OCI-M2 (cell line): ENCODE measurements around the gene CUL3.
"Not testable (repeated sequence)": the region's sequence is repeated elsewhere in the genome, so short reads cannot be mapped to it uniquely, and the experiment has no call there.

Source experiments
- DNase-seq: peaks from one replicate; lab custom pipeline; 2025; ENCODE audit not compliant: unreplicated experiment; lab: John Stamatoyannopoulos, UW

CUL3 gene

GRCh38 chr2:224583033-224583432, 2.1 kb downstream of the CUL3 start:
- DNase-seq, result not testable (repeated sequence)

DNA sequence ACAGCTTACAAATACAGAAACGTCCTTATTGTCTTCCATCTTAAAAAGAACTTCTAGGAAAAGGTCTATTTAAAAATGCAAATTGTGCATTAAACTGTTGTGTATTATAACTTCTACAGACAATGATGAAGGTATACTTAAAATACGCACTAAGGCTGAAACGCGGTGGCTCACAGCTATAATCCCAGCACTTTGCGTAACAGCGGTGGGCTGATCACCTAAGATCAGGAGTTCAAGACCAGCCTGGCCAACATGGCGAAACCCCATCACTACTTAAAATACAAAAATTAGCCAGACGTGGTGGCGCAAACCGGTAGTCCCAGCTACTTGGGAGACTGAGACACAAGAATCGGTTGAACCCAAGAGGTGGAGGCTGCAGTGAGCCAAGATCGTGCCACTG, 4.9 kb downstream of the CUL3 start:
- DNase-seq, result no peak

GRCh38 chr2:224579411-224579810, 5.8 kb downstream of the CUL3 start:
- no peak for DNase-seq

- no peak for DNase-seq
Measured at GRCh38 chr2:224577541-224577940, 7.6 kb downstream of the CUL3 start.

- no peak for DNase-seq
Measured at GRCh38 chr2:224576088-224576715, 9.0 kb downstream of the CUL3 start.

DNA sequence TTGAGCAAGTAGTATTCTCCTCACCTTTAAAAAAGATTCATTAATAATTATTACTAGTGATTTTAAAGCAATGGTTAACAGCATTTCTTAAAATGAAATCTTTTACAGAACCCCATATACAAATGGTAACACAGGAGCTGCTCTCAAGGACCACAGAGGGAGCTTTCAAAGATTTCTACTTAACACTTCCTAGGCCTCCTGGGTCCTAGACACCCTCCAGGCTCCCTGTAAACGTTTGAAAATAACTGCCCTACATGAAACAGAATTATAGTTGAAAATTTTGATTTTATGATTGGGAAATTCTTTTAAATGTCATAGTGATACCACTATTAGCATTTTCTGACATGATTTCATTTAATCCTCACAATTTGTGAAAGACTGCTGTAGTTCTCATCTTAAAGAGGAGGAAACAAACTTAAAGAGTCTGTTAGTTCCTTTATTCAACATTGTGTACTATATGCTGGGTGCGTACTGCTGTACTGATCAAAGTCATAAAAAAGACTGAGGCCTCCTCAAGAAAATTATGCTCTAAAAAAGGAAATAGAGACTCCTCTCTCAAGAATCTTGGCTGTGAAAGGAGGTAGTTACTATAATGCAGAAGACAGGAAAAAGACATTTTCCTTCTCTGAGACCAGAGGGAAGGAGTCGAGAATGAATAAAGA, 10.6 kb downstream of the CUL3 start:
- DNase-seq, result no peak

- DNase-seq, result no peak
Measured at GRCh38 chr2:224573724-224574123, 11.4 kb downstream of the CUL3 start.

DNA sequence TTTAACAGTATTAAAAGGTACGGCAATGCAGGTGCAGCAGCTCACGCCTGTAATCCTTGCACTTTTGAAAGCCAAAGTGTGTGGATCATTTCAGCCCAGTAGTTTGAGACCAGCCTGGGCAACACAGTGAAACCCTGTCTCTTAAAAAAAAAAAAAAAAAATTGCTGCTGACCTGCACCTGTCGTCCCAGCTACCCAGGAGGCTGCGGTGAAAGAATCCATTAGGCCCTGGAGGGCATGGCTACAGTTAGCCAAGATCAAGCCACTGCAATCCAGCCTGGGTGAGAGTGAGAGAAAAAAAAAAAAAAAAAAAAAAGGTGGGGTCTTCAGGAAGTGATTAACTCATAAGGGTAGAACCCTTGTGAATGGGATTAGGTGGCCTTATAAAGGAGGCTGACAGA, 12.8 kb downstream of the CUL3 start:
- no peak for DNase-seq

GRCh38 chr2:224570328-224570993, 14.7 kb downstream of the CUL3 start:
- no peak for DNase-seq

- DNase-seq, result no peak
Measured at GRCh38 chr2:224569654-224570053, 15.5 kb downstream of the CUL3 start.

- DNase-seq, result no peak
Measured at GRCh38 chr2:224565452-224566035, 19.6 kb downstream of the CUL3 start.

DNA sequence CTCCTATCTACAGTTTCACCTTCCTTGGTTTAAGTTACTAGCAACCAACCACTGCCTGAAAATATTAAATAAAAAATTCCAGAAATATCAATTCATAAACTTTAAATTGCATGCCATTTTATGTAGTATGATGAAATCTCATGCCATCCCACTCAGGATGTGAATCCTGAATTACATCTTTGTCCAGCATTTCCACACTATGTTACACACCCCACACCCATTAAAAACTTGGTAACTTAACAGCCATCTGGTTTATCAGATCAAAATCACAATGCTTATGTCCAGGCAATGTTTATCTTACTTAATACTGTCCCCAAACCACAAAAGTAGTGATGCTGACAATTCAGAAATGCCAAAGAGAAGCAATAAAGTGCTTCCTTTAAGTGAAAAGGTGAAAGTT, 21.6 kb downstream of the CUL3 start:
- no peak for DNase-seq

- DNase-seq, result no peak
Measured at GRCh38 chr2:224562831-224563230, 22.3 kb downstream of the CUL3 start.

- no peak for DNase-seq
Measured at GRCh38 chr2:224561234-224562005, 23.7 kb downstream of the CUL3 start.

GRCh38 chr2:224560549-224560948, 24.6 kb downstream of the CUL3 start:
- DNase-seq, result no peak

DNA sequence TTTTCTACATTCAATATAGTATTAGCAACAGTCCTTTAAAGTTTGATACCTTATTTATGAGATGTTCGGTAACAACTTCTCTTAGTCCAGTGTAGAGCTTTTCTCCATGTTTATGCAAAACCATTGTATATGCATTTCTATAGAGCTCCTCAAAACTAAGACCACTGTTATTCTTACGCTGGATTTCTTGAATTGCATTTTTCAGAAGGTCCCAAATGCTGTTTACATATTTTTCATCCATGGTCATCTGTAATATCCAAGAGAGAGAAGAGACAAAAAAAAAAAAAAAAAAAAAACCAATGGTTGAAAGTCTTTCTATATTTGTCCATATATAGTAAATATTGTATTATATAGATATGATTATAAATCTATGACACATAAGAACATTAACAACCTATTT, 27.6 kb downstream of the CUL3 start:
- DNase-seq, result no peak

GRCh38 chr2:224556381-224556780, 28.8 kb downstream of the CUL3 start:
- no peak for DNase-seq

- no peak for DNase-seq
Measured at GRCh38 chr2:224555823-224556366, 29.3 kb downstream of the CUL3 start.

GRCh38 chr2:224552771-224553170, 32.4 kb downstream of the CUL3 start:
- DNase-seq, result no peak

- no peak for DNase-seq
Measured at GRCh38 chr2:224551693-224552092, 33.5 kb downstream of the CUL3 start.

DNA sequence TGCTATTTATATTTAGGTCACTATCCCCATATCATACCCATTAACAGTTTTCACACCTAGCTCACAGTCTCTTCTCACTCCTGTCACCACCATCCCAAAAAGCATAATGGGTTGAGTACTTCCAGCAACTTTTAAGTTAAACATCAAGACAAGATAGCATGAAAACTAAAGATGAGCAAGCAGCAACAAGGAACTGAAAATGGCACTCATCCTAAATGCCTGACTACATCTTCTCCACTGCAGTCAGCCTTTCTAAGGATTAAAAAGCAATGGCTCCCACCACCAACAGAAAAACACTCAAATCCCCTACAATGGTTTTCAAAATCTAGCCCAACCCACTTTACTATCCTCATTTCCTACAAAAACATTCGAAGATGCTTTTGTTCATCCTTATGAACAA, 38.2 kb downstream of the CUL3 start:
- DNase-seq, result no peak
